HG02943 (cell line): ENCODE results near the gene LINS1.
"Not testable (repeated sequence)": the region's sequence is repeated elsewhere in the genome, so short reads cannot be mapped to it uniquely, and the experiment has no call there.

ENCODE experiments used
- ATAC-seq: cut with Tn5 transposase; IDR thresholded peaks from one replicate; pipeline ENCODE4 v1.9.1; 2021; ENCODE audit warnings: mild to moderate bottlenecking, low read depth, moderate library complexity; ENCODE audit not compliant: unreplicated experiment

Gene LINS1

GRCh38 chr15:100601617-100602063 is 344 bp downstream of the LINS1 start:
- peak; percentile 10 for ATAC-seq

- no peak for ATAC-seq
These were observed 821 bp downstream of the LINS1 start for GRCh38 chr15:100601163-100601562.

- ATAC-seq: no peak
These were observed 3.3 kb downstream of the LINS1 start for GRCh38 chr15:100598655-100599054.

DNA sequence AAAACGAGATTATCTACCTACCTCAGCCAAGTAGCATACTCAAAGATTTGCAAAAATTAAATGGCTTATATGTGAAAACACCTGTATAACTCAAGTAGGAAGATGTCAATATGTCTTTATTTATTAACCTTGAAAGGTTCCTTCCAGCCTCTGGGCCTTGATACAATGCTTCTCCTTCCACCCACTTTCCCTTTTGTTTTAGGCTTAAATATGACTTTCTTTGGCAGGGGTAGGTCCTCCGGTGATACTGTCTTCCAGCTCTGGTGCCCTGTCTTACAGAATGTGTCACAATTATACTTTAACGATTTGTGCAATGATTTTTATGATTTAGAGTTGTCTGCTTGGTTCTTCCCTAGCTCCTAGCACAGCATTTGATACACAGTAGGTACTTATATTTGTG is 4.1 kb downstream of the LINS1 start:
- no peak for ATAC-seq

DNA sequence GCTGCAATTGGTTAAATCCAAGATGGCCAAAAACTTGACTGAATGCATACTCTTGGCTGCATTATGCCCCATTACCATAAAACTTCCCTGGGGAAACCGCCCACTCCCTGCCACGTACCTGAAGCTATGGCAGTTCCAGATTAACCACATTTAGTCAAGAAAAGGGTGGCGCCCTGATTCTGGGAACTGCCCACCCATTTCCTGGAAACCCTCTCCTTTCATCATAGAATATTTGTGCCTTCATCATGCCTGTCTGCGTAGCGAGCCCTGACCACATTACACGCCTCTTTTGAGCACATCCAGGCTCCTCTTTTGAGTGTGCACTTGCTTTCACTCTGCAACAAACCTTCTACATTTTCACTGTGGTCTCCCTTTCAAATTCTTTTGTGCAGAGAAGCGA is 5.2 kb downstream of the LINS1 start:
- peak; percentile 67 for ATAC-seq

- ATAC-seq: no peak
These were observed 6.0 kb downstream of the LINS1 start for GRCh38 chr15:100595964-100596363.

- no peak for ATAC-seq
These were observed 8.6 kb downstream of the LINS1 start for GRCh38 chr15:100593431-100593830.

GRCh38 chr15:100592898-100593297 is 9.1 kb downstream of the LINS1 start:
- ATAC-seq: no peak

DNA sequence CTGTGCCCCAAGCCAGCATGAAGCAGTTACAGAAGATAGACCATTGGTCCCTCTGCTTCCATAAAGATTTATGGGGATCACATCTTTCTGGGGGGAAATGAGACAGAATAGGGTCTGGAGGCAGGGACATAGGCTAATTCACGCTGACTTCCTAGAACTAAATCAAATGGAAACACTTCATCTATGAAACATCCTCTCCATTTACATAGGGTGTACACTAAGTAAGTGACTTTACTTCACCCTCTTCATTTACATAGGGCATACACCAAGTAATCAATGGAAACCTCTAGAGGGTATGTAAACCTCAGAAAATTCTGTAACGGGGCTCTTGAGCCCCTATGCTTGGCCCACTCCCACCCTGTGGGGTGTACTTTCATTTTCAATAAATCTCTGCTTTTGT is 10.1 kb downstream of the LINS1 start:
- ATAC-seq: no peak

GRCh38 chr15:100591163-100591562 is 10.8 kb downstream of the LINS1 start:
- not testable (repeated sequence) for ATAC-seq

GRCh38 chr15:100588638-100589242 is 13.2 kb downstream of the LINS1 start:
- ATAC-seq: no peak

DNA sequence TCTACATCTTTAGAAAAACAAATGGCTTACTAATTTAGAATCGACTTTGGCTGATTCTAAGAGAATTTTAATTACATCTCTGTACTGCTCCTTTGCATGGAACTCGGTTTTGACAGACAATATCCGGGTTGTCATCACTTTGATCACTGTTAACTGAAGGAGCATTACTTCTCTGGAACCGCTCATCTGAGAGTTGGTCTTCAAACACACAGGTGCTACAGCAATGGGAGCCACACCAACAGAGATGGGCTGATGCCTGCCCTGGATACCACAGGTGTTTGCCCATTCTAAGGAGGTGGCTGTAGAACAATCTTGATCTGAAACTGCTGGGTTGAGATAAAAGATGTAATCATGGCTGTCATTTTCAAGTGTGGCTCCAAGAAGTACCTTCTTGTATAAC is 21.6 kb downstream of the LINS1 start:
- no peak for ATAC-seq

DNA sequence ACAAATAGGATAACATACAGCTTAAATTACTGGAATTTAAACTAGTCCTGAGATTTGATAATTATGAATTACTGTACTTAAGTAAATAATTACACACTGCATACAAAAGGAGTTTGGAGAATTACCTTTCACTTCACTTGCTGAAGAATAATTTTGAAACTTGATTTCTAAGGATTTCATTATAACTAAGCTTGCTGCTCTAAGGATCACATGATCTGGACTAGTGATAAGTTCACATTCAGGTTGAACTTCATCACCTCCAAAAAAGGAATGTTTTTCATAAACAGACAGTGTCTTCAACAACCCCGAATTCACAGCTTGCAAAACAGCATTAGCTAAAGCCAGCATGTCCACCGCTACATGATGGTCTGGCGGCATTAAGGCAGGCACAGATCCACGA is 28.5 kb downstream of the LINS1 start:
- no peak for ATAC-seq

DNA sequence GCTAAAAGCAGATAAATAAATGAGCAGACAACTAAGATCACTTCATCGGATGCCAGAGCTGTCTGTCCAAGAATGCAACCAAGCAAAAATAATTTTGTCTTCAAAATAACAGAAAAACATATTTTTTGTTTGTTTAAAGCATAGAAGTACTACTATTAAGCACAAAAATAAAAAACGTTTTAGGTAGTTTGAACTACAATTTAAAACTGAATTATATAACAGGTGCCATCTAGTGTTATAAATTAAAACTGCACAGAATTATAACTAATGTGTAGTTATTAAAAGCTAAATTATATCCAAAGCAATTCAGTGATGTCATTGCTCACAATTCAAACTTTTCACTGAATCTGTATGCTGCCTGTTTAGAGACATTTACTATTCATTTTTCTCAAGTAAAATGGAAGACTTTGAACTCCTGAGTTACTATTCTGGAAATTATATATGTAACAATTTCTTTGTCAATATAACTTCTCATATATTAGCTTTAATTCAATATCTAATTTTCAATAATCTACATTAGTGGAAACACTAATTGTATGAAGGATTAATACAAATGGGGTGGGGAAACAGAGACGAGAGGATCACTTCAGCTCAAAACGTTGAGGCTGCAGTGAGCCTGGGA is 29.5 kb downstream of the LINS1 start:
- no peak for ATAC-seq

- ATAC-seq: no peak
These were observed 30.3 kb downstream of the LINS1 start for GRCh38 chr15:100571592-100572167.

DNA sequence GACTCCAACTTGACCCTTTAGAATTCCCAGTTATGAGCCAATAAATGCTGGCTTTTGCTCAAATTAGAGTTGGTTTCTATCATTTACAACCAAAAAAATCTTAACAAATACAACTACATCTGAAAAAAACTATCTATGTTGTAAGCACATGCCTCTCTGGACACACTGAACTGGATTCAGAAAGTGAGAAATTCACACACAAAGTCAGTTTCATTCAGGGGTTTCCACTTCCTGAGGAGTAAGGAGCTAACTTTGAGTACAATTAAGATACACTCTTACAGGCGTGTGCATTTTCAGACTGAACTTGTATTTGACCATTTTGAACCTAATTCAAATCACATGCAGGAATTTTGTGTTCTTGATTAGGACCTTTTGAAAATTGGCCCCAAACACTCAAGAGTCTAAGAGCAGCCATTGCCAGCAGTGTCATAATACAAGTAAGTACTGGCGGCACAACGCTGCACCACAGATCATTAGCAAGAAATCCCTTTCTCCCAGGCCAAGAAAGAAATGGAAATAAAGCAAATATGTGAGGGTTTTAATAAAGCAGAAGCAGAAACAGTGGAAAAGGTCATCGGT is 31.2 kb downstream of the LINS1 start:
- ATAC-seq: peak; percentile 78

DNA sequence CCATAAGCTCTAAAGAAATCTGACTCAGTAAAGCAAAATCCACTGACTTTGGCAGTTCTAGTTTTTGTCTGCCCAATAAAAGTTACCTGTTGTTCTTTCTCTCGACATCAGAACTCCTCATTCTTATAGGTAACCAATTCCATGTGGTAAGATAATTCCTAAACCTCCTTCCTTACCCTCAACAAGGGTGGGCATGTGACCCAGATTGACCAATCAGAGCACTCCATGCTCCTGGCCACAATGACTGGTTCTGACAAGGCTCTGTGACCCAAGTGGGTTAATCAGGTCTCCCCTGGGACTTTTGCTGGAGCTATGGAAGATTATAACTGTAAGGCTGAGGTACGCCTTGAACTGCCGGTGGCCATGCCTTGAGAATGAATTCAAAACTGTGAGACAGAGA is 31.7 kb downstream of the LINS1 start:
- ATAC-seq: no peak

DNA sequence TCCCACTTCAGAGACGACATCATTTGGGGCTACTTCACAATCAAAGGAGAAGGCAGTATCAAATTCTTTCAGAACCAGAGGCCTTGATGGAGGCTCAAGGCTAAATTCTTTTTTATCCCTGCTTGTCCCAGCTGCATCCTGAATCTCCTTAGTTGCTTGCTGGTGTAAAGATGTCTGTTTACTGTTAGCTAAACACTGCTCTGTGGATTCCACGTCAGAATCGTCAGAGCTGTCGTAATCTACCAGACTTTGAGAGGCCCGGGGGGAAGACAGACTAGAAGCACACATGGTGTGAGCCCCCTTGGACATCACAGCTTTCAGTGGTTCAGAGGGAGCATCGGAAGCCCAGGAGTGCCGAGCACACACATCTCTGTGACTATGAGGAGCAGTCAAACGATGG is 32.6 kb downstream of the LINS1 start:
- ATAC-seq: no peak

DNA sequence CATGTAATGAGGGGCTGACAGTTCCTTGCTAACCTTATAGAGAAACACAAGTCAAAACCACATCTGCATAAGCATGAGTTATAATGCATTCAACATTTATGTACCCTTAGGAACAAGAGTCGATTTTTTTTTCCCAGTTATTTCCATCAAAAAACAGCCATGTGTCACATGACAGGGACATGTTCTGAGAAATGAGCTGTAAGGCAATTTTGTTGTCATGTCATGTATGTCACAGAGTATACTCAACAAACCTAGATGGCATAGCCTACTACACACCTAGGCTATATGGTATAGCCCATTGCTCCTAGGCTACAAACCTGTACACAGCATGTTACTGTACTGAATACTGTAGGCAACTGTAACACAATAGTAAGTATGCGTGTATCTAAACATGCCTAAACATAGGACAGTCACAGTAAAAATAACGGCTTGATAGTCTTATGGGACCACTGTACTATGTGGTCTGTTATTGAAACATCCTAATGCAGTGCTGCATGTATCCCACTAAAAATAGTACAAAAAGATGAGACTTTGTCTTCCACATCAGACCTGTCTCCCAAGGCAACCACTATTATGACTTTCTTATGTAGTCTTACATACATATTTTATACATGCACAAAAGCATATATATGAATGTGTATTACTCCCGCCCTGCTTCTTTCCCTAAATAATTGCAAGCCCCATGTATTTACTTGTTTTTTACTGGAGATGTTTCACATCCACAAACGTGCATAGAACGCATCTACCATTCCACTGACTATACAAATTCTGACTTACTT is 34.9 kb downstream of the LINS1 start:
- no peak for ATAC-seq

DNA sequence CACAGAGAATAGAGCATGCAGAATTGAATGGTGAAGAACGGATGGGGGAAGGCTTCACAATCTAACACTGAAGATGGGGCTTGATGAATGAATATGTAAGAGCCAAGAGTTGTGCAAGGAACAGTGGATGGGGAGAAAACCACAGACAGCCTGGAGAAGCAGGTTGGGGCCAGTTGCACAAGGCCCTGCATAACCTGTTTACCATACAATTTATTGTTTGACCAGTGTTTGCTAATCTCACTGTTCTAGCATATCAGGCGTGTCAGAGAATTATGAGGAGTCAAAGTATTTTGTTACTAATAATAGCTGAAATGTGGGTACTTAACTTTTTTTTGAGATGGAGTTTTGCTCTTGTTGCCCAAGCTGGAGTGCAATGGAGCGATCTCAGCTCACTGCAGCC is 36.4 kb downstream of the LINS1 start:
- no peak for ATAC-seq

GRCh38 chr15:100560323-100560722 is 41.7 kb downstream of the LINS1 start:
- no peak for ATAC-seq
